Hair follicular keratinocyte (primary cell): ENCODE results near the gene INHBC. TPM values are rescaled to one million over a fixed set of nuclear protein-coding genes. Genes with fewer than 3 reads are reported as not detected.

Source experiments
- total RNA-seq: library from RNA; depleted of rRNA; stranded (reverse); fragments of >200 nt; gene quantifications from 2 replicates; pipeline ENCODE4 v1.2.3, GENCODE V29; 2015

The INHBC gene, protein sequence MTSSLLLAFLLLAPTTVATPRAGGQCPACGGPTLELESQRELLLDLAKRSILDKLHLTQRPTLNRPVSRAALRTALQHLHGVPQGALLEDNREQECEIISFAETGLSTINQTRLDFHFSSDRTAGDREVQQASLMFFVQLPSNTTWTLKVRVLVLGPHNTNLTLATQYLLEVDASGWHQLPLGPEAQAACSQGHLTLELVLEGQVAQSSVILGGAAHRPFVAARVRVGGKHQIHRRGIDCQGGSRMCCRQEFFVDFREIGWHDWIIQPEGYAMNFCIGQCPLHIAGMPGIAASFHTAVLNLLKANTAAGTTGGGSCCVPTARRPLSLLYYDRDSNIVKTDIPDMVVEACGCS
- total RNA-seq = not detected in 2 replicates

GRCh38 chr12:57434517-57435223 lies at the start of gene INHBC:
Gene INHBC (plus strand): TSS chr12:57434784. CDS start chr12:57434887, 103 bp downstream.

DNA sequence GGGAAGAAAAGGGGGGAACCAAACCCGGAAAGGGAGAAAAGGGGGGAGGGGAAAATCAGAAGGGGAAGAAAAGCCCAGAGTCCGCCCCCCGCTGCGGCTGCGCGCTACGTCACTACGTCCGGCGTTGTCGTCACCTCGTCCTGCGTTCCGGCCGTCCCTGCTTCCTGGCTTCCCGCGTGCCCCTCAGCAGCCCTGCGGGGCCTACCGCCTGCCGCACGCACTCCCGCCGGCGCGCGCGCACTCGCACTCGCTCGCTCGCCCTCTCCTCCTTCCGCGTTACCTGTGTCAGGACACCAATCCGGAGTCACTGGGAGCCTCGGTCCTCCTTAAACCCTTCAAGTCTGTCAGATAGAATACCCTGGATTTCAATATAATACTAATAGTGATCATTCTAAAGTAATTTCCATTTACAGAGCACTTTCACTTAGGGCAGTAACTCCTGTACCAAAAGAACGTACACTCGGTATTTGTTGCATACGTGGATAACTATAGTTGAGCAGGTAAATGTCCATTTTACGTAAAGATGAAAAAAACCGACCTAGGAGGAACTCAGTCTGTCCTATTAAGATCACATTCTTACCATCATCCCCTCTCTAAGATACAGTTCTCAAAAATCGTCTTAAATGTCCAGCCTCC lies 3.5 kb upstream of the INHBC start, which contains the start of gene R3HDM2:
R3HDM2 (minus strand) TSS at position 113 of the 636 bp plus-strand sequence. CDS start 120,615 bp downstream, outside the sequence.

GRCh38 chr12:57454566-57455373 lies 20.2 kb downstream of the INHBC start, which contains the start of gene INHBE:
Gene INHBE (plus strand): TSS chr12:57455307. CDS start chr12:57455537, 230 bp downstream.

GRCh38 chr12:57459750-57460467 lies 25.3 kb downstream of the INHBC start, which contains the start of gene GLI1:
Gene GLI1 (plus strand): TSS chr12:57459785. CDS start chr12:57463692, 3,907 bp downstream.

GRCh38 chr12:57479376-57480115 lies 45.0 kb downstream of the INHBC start, which contains the start of gene ARHGAP9:
Gene ARHGAP9 (minus strand): TSS chr12:57479866. CDS start chr12:57479406, 460 bp downstream.

DNA sequence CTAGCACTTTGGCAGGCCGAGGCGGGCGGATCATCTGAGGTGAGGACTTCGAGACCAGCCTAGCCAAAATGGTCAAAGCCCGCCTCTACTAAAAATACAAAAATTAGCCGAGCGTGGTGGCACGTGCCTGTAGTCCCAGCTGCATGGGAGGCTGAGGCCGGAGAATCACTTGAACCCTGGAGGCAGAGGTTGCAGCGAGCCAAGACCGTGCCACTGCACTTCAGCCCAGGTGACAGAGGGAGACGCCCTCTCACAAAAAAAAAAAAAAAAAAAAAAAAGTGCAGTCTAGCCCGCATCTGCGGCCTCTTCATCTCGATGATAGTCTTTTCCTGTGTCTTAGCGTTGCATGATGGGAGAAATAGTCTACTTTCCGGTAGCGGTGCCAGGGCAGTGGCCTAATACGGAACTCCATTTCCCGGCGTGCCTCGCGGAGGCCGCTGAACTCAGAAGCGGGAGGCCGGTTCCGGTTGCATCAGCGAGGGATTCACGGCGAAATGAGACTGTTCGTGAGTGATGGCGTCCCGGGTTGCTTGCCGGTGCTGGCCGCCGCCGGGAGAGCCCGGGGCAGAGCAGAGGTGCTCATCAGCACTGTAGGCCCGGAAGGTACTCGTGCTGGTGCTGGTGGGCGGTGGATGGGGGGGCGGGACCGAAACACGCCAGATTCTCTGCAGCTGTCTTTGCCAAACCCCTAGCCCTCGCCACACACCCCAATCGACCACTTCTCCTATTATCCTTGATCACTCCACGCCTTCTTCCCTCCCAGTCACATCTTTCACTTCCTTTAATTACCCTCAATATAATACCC lies 53.2 kb downstream of the INHBC start, which contains the start of gene MARS1:
MARS1 (plus strand) TSS at position 472 of the 805 bp plus-strand sequence; CDS start at position 495, 23 bp downstream.

Other genes with a start within 250 kb of the INHBC start
- 2.1 and 24.9 TPM in 2 replicates for gene NXPH4, start 218.0 kb upstream of the INHBC start, total RNA-seq
- 222 and 338 TPM in 2 replicates for gene SHMT2, start 205.1 kb upstream of the INHBC start, total RNA-seq
- gene STAC3, start 183.6 kb upstream of the INHBC start, total RNA-seq = 0.11 TPM in 1 of 2 replicates, not detected in the other
- 13.9 and 20.1 TPM in 2 replicates for gene R3HDM2, start 3.7 kb upstream of the INHBC start, total RNA-seq
- 0.70 TPM in 1 of 2 replicates, not detected in the other for gene INHBE, start 20.5 kb downstream of the INHBC start, total RNA-seq
- 0.57 and 3.4 TPM in 2 replicates for gene GLI1, start 25.0 kb downstream of the INHBC start, total RNA-seq
- not detected in 2 replicates for gene ARHGAP9, start 45.1 kb downstream of the INHBC start, total RNA-seq
- 135 and 151 TPM in 2 replicates for gene MARS1, start 53.3 kb downstream of the INHBC start, total RNA-seq
- 18.9 and 54.0 TPM in 2 replicates for gene DDIT3, start 85.7 kb downstream of the INHBC start, total RNA-seq
- gene MBD6, start 88.0 kb downstream of the INHBC start, total RNA-seq = 2.7 and 3.3 TPM in 2 replicates
- gene DCTN2, start 112.4 kb downstream of the INHBC start, total RNA-seq = 175 and 190 TPM in 2 replicates
- 0.08 and 0.19 TPM in 2 replicates for gene KIF5A, start 115.3 kb downstream of the INHBC start, total RNA-seq
- gene PIP4K2C, start 156.4 kb downstream of the INHBC start, total RNA-seq = 57.7 and 73.4 TPM in 2 replicates
- gene DTX3, start 170.0 kb downstream of the INHBC start, total RNA-seq = 5.7 and 11.7 TPM in 2 replicates
- gene ARHGEF25, start 176.7 kb downstream of the INHBC start, total RNA-seq = 0.76 and 2.0 TPM in 2 replicates
- gene B4GALNT1, start 198.4 kb downstream of the INHBC start, total RNA-seq = 0.34 and 1.2 TPM in 2 replicates